ENCODE measurements around the gene ZNF783. TPM values are rescaled to one million over a fixed set of nuclear protein-coding genes. Genes with fewer than 3 reads are reported as not detected.

The ZNF783 gene
- total and polyA plus RNA-seq, 2 of the 8 experiments (the other 6 are each of a cell fraction or from before 2014, with no cell fraction given), result 7.3 to 8.2 TPM

GRCh38 chr7:149217570-149217969, 44.4 kb upstream of the ZNF783 start (continued):
- TF ChIP-seq MAX (IDR thresholded peaks at IDR 0.05), result no peak
- no peak for TF ChIP-seq MAFK (IDR thresholded peaks at IDR 0.05; ENCODE audit: low read depth, low read length)
- no peak for TF ChIP-seq CBX8 (IDR thresholded peaks at IDR 0.05; ENCODE audit: borderline replicate concordance, low read depth, low read length)

All from H1 (cell line).